Motor neuron (in vitro differentiated cells): ENCODE data around the gene TMTC3. TPM values are rescaled to one million over a fixed set of nuclear protein-coding genes. Genes with fewer than 3 reads are reported as not detected.

ENCODE experiments used
- ATAC-seq, 8 experiments: fragments of 200-7000 bp; cut with Tn5 transposase; replicated peaks in 6 of 8; 2 replicates each; pipeline ENCODE4 v1.8.0; 2021; ENCODE audit warnings: mild to moderate bottlenecking in 8 of 8, moderate library complexity in 8 of 8
- H3K27ac ChIP-seq, 2 donors: fragments of 250-450 bp; sonication (Bioruptor Pico); 2 replicates each; pipeline ENCODE4 v1.9.0; 2021; ENCODE audit warnings: antibody characterized with exemption in 2 of 2, mild to moderate bottlenecking in 2 of 2, moderate library complexity in 1 of 2
- H3K4me1 ChIP-seq, 2 donors: fragments of 250-450 bp; sonication (Bioruptor Pico); replicated peaks in 1 of 2; 2 replicates each; pipeline ENCODE4 v1.6.1; 2021; ENCODE audit warnings: antibody characterized with exemption in 2 of 2, mild to moderate bottlenecking in 2 of 2, moderate library complexity in 1 of 2
- H3K4me3 ChIP-seq, 5 donors: fragments of 250-450 bp; sonication (Bioruptor Pico); 2 replicates each; pipeline ENCODE4 v1.9.0; 2021; ENCODE audit warnings: antibody characterized with exemption in 5 of 5, mild to moderate bottlenecking in 5 of 5, moderate library complexity in 4 of 5
- WGBS, 10 experiments: fragments of 450-650 bp; shearing (Covaris generic); methylation state at CpG; one replicate each; pipeline ENCODE4 v1.0.0; 2022; 5-methylcytosine and 5-hydroxymethylcytosine counted together
- in situ Hi-C, 9 experiments: fragments of 400-800 bp; cut with MboI; loops; one replicate each; pipeline ENCODE4 v1.15.0; 2021; ENCODE audit warnings: low sequenced_read_pairs in 9 of 9, low pct_unique_long_range_greater_than_20kb in 2 of 9; ENCODE audit not compliant: unreplicated experiment in 9 of 9
- total RNA-seq, 8 experiments: library from RNA; unstranded; fragments of 300-600 nt; gene quantifications; 2 replicates each; pipeline versions ENCODE4 v1.2.3 to v1.2.4, GENCODE V29; 2022

The TMTC3 gene
- total RNA-seq, 8 experiments from 2014 or later, result 9.2 to 32.3 (median 14.5) TPM

- in situ Hi-C loops, result no loop called here
- peak in 2 of 8 experiments; percentile 18 to 22 for ATAC-seq
Observed at GRCh38 chr12:88242571-88242925, 100.4 kb downstream of the TMTC3 start.

DNA sequence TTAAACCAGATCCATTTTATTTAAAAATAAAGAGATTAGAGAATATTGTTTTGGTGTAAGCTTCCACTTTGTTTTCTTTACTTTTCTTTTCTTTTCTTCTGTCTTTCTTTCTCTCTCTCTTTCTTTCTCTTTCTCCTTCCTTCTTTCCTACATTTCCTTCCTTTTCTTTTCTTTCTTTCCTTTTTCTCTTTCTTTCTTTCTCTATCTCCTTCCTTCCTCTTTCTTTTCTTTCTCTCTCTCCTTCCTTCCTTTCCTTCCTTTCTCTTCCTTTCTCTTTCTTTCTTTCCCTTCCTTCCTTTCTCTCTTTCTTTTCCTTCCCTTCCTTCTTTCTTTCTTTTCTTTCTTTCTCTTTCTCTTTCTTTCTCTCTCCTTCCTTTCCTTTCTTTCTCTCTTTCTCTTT is 100.8 kb downstream of the TMTC3 start:
- Histone ChIP-seq H3K27ac (no peak overlapping the region), H3K4me3 (no peak overlapping the region), H3K4me1 (no peaks in the 10 kb centered on the region)
- in situ Hi-C loops, result no loop called here
- no peak for ATAC-seq

More at GRCh38 chr12:88242571-88242925, 100.4 kb downstream of the TMTC3 start:
- Histone ChIP-seq H3K4me1 (no peaks in the 10 kb centered on the region), H3K4me3 (no peak overlapping the region), H3K27ac (no peak overlapping the region)
- WGBS, 10 experiments, result 0 to 62% (median 33%) methylated on average over 1 of the region's 1 CpG; no CpG with 5 or more reads in 5 of the 10 experiments

DNA sequence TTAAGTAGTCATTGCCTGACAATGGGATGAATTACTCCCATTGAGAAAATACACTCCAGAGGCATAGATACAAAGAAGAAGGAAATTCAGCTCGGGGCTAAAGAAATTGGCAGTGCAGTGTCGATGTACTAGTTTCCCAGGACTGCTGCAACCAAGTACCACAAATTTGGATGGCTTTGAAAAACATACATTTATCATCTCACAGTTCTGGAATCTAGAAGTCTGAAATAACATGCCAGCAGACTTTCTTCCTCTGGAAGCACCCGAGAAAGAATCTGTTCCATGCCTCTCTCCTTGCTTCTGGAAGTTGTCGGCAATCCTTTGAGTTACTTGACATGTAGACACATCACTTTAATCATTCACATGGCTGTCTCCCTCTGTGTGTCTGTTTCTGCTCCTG is 101.9 kb downstream of the TMTC3 start:
- WGBS, 10 experiments, result 0 to 100% (median 74%) methylated on average over 1 to 4 of the region's 4 CpGs; no CpG with 5 or more reads in 4 of the 10 experiments
- Histone ChIP-seq H3K4me3 (no peak overlapping the region), H3K4me1 (no peaks in the 10 kb centered on the region), H3K27ac (no peak overlapping the region)
- ATAC-seq, result no peak
- in situ Hi-C loops, result no loop called here

DNA sequence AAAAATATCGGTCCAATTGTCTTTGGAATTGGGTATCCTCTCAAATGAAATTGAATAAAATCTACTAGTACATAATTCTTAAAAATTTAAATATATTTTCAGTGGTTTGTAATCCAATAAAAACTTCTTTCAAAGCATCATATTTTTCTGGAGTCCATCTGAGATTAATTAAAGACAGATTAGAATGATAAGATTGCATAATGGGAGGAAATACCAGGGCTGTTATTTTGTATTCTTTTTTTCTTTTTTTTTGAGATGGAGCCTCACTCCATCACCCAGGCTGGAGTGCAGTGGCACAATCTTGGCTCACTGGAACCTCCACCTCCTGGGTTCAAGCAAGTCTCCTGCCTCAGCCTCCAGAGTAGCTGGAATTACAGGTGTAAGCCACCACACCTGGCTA is 103.8 kb downstream of the TMTC3 start:
- H3K27ac ChIP-seq, result no peak overlapping the region
- WGBS, 10 experiments, result 0 to 100% (median 88%) methylated on average over 1 of the region's 1 CpG; no CpG with 5 or more reads in 1 of the 10 experiments
- H3K4me1 ChIP-seq, result no peaks in the 10 kb centered on the region
- in situ Hi-C loops, result no loop called here
- no peak for ATAC-seq
- no peak overlapping the region for H3K4me3 ChIP-seq

DNA sequence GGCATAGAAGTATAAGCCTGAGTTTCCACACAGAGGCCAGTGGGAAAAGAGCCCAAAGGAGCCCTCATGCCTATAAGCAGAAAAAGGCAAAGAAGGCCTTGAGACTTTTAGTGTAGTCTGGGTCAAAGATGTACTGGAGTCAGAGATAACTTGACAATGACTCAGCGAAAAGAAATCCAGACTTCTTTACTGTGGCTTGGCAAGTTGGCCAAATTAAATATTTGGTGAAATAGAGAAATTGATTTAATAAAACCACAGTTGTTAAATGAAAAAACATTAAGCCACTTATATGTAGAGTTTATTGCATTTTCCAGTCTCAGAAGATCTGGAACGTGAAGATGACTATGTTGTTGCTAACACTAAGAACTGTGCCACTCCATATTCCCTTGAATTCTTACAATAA is 105.1 kb downstream of the TMTC3 start:
- in situ Hi-C loops, result no loop called here
- H3K27ac ChIP-seq, result no peak overlapping the region
- no peaks in the 10 kb centered on the region for H3K4me1 ChIP-seq
- H3K4me3 ChIP-seq, result no peak overlapping the region
- ATAC-seq, result peak in 2 of 8 experiments; percentile 21 to 28
- WGBS, 10 experiments, result 5 to 100% (median 83%) methylated on average over 1 to 2 of the region's 2 CpGs

DNA sequence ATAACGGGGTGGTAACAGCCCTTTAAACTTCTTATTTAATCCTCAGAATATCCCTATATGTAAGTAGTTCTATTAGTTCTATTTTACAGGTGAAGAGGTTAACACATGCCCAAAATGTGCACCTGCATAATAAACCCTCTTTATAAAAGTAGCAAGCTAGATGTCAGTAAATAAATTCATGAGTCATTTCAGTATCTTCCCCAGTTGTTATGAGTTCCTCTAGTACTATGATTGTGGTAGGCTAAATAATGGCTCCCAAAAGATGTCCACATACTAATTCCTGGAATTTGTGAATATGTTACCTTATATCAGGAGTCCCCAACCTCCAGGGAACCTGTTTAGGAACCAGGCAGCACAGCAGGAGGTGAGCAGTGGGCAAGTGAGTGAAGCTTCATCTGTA is 106.5 kb downstream of the TMTC3 start:
- Histone ChIP-seq H3K27ac (no peak overlapping the region), H3K4me1 (no peaks in the 10 kb centered on the region), H3K4me3 (no peak overlapping the region)
- WGBS, 10 experiments, result 50 to 100% (median 92%) methylated on average over 1 of the region's 1 CpG; no CpG with 5 or more reads in 1 of the 10 experiments
- in situ Hi-C loops, result no loop called here
- ATAC-seq, result no peak

Other genes with a start within 250 kb of the TMTC3 start
- gene C12orf50, start 112.9 kb upstream of the TMTC3 start, total RNA-seq, result under 1 TPM in 7 of 8 experiments, not detected in 1; 0.11 to 0.49 (median 0.22) TPM
- 10 to 100 TPM; 11.1 to 37.1 (median 20.9) TPM for gene CEP290, start 219 bp upstream of the TMTC3 start, total RNA-seq